ENCODE results near the gene OR51A7.

GRCh38 chr11:4932751-4933150 lies 29.2 kb downstream of the OR51A7 start:
- TF ChIP-seq GATA1 (IDR thresholded peaks at IDR 0.05; ENCODE audit: low read depth, low read length) (no peak), POLR2A (IDR thresholded peaks at IDR 0.05; ENCODE audit: low read length) (no peak)

All from erythroblast (primary cell).